ENCODE data around the gene DHRS1.

Gene DHRS1

DNA sequence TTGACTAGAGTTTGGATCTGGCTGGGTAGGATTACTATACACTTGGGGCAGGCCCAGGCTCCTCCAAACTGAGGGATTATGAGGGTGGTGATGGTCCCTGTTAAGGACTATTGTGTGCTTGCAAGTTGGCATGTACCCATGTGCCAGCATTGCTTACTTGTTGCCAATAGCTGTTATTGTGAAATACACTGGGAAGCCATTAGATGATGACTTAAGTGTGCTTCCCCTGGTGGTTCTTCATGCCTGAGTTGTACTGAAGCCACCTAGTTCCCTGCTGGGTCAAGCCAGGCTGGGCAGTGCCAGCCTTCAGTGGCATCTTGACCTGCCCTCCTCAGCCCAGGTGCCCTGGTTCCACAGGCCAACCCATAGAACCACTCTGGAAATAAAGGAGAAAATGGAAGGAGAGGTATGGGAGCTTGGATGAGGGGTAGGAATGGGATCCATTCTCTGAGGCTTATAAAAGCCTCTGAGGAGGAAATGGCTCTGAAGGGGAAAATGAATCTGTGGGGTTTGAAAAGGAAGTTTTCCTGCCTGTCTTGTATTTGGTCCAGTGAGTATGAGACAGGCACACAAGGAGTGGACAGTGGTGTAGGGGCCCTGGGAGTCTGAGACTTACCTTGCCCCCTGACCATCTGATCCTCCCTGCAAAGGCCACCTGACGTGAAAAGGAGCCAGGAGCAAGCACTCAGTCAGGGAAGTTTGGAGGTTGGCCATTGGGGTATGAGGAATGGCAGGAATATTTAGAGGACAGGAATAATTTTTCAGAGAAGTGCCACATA is 12.4 kb upstream of the DHRS1 start:
- TF ChIP-seq, protein P1, sequence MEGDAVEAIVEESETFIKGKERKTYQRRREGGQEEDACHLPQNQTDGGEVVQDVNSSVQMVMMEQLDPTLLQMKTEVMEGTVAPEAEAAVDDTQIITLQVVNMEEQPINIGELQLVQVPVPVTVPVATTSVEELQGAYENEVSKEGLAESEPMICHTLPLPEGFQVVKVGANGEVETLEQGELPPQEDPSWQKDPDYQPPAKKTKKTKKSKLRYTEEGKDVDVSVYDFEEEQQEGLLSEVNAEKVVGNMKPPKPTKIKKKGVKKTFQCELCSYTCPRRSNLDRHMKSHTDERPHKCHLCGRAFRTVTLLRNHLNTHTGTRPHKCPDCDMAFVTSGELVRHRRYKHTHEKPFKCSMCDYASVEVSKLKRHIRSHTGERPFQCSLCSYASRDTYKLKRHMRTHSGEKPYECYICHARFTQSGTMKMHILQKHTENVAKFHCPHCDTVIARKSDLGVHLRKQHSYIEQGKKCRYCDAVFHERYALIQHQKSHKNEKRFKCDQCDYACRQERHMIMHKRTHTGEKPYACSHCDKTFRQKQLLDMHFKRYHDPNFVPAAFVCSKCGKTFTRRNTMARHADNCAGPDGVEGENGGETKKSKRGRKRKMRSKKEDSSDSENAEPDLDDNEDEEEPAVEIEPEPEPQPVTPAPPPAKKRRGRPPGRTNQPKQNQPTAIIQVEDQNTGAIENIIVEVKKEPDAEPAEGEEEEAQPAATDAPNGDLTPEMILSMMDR (IDR thresholded peaks at IDR 0.05; ENCODE audit: low read depth, low read length) = no peak
- peaks cover 16% of the 10 kb centered on the region for H3K27me3 ChIP-seq
- H3K9me3 ChIP-seq = peaks cover 10% of the 10 kb centered on the region
- H3K4me1 ChIP-seq = peaks cover 3% of the 10 kb centered on the region
- peaks cover 18% of the 10 kb centered on the region for H3K36me3 ChIP-seq
- no peak overlapping the region for H3K4me3 ChIP-seq (ENCODE audit: low read depth, low read length)
- no peak for DNase-seq

DNA sequence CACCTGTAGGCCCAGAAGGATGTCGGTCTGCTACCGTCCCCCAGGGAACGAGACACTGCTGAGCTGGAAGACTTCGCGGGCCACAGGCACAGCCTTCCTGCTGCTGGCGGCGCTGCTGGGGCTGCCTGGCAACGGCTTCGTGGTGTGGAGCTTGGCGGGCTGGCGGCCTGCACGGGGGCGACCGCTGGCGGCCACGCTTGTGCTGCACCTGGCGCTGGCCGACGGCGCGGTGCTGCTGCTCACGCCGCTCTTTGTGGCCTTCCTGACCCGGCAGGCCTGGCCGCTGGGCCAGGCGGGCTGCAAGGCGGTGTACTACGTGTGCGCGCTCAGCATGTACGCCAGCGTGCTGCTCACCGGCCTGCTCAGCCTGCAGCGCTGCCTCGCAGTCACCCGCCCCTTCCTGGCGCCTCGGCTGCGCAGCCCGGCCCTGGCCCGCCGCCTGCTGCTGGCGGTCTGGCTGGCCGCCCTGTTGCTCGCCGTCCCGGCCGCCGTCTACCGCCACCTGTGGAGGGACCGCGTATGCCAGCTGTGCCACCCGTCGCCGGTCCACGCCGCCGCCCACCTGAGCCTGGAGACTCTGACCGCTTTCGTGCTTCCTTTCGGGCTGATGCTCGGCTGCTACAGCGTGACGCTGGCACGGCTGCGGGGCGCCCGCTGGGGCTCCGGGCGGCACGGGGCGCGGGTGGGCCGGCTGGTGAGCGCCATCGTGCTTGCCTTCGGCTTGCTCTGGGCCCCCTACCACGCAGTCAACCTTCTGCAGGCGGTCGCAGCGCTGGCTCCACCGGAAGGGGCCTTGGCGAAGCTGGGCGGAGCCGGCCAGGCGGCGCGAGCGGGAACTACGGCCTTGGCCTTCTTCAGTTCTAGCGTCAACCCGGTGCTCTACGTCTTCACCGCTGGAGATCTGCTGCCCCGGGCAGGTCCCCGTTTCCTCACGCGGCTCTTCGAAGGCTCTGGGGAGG is 11.3 kb upstream of the DHRS1 start, which contains the start of gene LTB4R:
TSS of gene LTB4R (plus strand) at position 857 of the 959 bp plus-strand sequence. CDS start 4,150 bp downstream, outside the sequence.
- H3K36me3 ChIP-seq = peaks cover 24% of the 10 kb centered on the region
- peaks cover 2% of the 10 kb centered on the region for H3K9me3 ChIP-seq
- TF ChIP-seq, protein P1 (IDR thresholded peaks at IDR 0.05; ENCODE audit: low read depth, low read length) = no peak
- H3K4me1 ChIP-seq = peaks cover under 1% of the 10 kb centered on the region; the same call in 1 of the 2 replicates
- DNase-seq = no peak
- H3K4me3 ChIP-seq (ENCODE audit: low read depth, low read length) = no peak within 1 kb of the TSS
- peaks cover 5% of the 10 kb centered on the region for H3K27me3 ChIP-seq

DNA sequence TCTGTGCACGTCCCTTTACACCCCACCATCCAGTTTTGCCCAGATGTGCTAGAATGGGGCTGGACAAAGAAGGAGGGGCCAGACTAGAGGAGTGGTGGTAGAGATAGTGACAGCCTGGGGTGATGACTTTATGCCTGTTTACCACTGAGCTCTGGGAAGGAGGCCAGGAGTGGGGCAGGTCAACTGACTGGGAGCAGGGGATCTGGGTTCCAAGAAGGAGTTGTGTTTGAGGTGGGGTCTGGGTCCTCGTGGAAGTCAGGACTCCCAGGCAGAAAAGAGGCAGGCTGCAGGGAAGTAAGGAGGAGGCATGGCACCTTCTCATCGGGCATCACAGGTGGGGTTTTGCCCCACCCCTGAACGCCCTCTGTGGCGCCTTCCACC is 10.7 kb upstream of the DHRS1 start:
- no peak for DNase-seq
- Histone ChIP-seq H3K27me3 (no peaks in the 10 kb centered on the region; the same call in 1 of the 2 replicates), H3K4me1 (no peaks in the 10 kb centered on the region), H3K36me3 (peaks cover 31% of the 10 kb centered on the region), H3K4me3 (ENCODE audit: low read depth, low read length) (no peak overlapping the region), H3K9me3 (no peaks in the 10 kb centered on the region)
- TF ChIP-seq, protein P1 (IDR thresholded peaks at IDR 0.05; ENCODE audit: low read depth, low read length) = no peak

DNA sequence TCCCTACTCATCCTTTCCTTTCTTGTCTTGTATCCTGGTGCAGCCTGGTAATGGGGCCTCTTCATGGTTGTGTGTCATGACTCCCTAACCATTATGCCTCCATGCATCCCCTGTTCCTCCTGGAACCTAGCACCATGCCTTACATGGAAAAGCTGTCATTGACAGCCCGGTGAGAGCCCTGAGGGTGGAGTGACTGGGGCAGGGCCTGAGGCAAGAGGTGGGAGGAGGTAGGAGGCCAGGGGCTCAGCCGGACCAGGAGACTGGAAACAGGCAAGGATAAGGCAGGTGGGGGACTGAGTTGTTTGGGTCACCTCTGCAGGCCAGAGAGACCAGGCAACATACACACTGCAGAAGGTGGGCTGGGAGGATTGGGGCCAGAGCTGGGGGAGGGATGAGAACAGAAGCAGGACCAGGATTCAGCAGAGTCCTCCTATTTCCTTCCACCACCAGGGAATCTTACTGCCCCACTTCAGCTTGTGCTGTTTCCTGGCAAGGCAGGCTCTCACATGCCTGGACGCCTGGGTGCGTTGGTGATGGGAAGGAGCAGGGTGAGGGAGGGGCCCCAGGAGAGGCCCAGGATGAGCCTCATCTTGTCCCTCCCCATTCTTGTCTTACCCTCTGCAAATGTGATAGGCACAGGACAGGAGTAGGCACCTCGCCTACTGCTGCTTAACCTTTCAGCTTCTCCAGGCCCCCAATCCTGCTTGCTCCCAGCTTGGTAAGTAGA is 10.1 kb upstream of the DHRS1 start, which contains the start of gene LTB4R2:
TSS of gene LTB4R2 (plus strand) at position 603 of the 727 bp plus-strand sequence. CDS start 525 bp downstream, outside the sequence.
- H3K4me1 ChIP-seq = no peaks in the 10 kb centered on the region
- DNase-seq = no peak
- H3K36me3 ChIP-seq = peaks cover 36% of the 10 kb centered on the region

DNA sequence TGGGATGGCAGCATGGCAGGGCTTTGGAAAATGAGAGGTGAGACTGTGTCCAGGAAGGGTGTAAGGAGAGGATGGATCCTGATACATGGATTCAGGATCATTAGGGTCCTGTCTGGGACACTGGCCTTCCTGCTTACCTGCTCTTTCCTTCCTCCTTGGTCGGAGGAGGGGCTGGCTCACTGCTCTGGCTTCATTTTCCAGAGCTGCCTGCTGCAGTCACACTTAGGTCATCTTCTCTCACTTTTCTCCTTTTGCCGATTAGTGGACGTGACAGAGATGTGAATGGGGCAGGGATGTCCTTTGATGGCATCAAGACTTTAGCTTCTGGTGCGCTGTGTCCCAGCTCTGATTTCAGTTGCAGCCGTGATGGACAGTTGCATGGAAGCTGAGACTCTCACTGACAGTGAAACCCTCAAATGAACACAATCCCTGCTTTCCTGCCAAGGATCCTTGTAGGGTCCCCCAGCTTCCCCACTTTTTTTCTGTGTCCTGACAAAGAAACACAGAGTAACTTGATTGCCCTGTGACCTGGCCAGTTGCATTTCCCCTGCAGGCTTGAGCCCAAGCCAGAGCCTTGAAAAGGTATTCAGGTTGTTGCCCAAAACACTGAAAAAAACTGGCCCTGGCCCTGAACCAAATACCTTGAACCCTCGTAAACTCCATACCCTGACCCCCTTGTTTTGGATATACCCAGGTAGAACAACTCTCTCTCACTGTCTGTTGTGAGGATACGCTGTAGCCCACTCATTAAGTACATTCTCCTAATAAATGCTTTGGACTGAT is 9.0 kb upstream of the DHRS1 start:
- no peak overlapping the region for H3K4me3 ChIP-seq (ENCODE audit: low read depth, low read length)
- H3K9me3 ChIP-seq = no peaks in the 10 kb centered on the region
- no peaks in the 10 kb centered on the region for H3K27me3 ChIP-seq
- no peak for DNase-seq
- TF ChIP-seq, protein P1 (IDR thresholded peaks at IDR 0.05; ENCODE audit: low read depth, low read length) = no peak
- H3K36me3 ChIP-seq = peaks cover 46% of the 10 kb centered on the region
- no peaks in the 10 kb centered on the region for H3K4me1 ChIP-seq

More for the DNA sequence above, 10.1 kb upstream of the DHRS1 start, which contains the start of gene LTB4R2:
- TF ChIP-seq, protein P1 (IDR thresholded peaks at IDR 0.05; ENCODE audit: low read depth, low read length) = no peak
- no peaks in the 10 kb centered on the region for H3K9me3 ChIP-seq
- no peak within 1 kb of the TSS for H3K4me3 ChIP-seq (ENCODE audit: low read depth, low read length)
- H3K27me3 ChIP-seq = no peaks in the 10 kb centered on the region

All from BE2C (cell line).